Esophagus squamous epithelium (tissue), 5 donors: ENCODE data around the gene HS6ST2. TPM values are rescaled to one million over a fixed set of nuclear protein-coding genes. Genes with fewer than 3 reads are reported as not detected.
"Not testable (repeated sequence)": the region's sequence is repeated elsewhere in the genome, so short reads cannot be mapped to it uniquely, and the experiment has no call there.

ENCODE experiments used
- DNase-seq: peaks from one replicate; lab custom pipeline; 2025; lab: John Stamatoyannopoulos, UW
- H3K27ac ChIP-seq, 4 donors: fragments of 200-600 bp; sonication (generic); one replicate each; pipeline ENCODE4 v1.5.1; 2016 to 2019; ENCODE audit warnings: mild to moderate bottlenecking in 1 of 4
- H3K27me3 ChIP-seq, 4 donors: fragments of 200-600 bp; sonication (generic); 1 replicate in 3 of 4; 2 replicates in 1 of 4; pipeline versions ENCODE4 v1.5.1 to v1.6.0; 2017 to 2021; ENCODE audit warnings: antibody characterized with exemption in 1 of 4
- H3K36me3 ChIP-seq, 3 donors: fragments of 200-600 bp; sonication (generic); one replicate each; pipeline ENCODE4 v1.5.1; 2016 to 2019
- H3K4me1 ChIP-seq, 3 donors: fragments of 200-600 bp; sonication (generic); one replicate each; pipeline ENCODE4 v1.5.1; 2017 to 2019
- H3K4me3 ChIP-seq, 4 donors: fragments of 200-600 bp; sonication (generic); 1 replicate in 3 of 4; 2 replicates in 1 of 4; pipeline ENCODE4 v1.5.1; 2016 to 2019; ENCODE audit warnings: mild to moderate bottlenecking in 2 of 4, moderate library complexity in 1 of 4
- H3K9me3 ChIP-seq, 3 donors: fragments of 200-600 bp; sonication (generic); one replicate each; pipeline ENCODE4 v1.5.1; 2016 to 2019
- CTCF ChIP-seq, 6 experiments: fragments of 450-650 bp in 4 of 6; fragments of 200-600 bp in 2 of 6; sonication (generic) in 2 of 6; IDR thresholded peaks; one replicate each; pipeline ENCODE4 v1.5.1; 2016 to 2019; ENCODE audit warnings: antibody characterized with exemption in 6 of 6, mild to moderate bottlenecking in 4 of 6, moderate library complexity in 4 of 6
- POLR2A ChIP-seq, 4 donors: fragments of 450-650 bp; IDR thresholded peaks; one replicate each; pipeline ENCODE4 v1.6.1; 2017; ENCODE audit warnings: antibody characterized with exemption in 4 of 4, mild to moderate bottlenecking in 4 of 4, moderate library complexity in 3 of 4
- WGBS, 2 donors: methylation state at CpG; one replicate each; pipeline ENCODE4 v1.1.5; 2018; 5-methylcytosine and 5-hydroxymethylcytosine counted together
- intact Hi-C: fragments of 100-400 bp; cut with DNase I; formaldehyde crosslinking; loops from one replicate; pipeline ENCODE4 v1.15.0; 2022
- total RNA-seq, 4 donors: library from RNA; depleted of rRNA; stranded (reverse); fragments of >200 nt; gene quantifications; one replicate each; pipeline ENCODE4 v1.1.0, GENCODE V29; 2016
- donor health status: DM: yes; HTN: yes; CAD: no.

The HS6ST2 gene
- total RNA-seq, 4 donors from 2014 or later: 6.3 to 9.0 (median 7.1) TPM

GRCh38 chrX:132956421-132957210, 1.8 kb downstream of the HS6ST2 start:
- intact Hi-C loops: no loop called here
- H3K27ac ChIP-seq: no peak overlapping the region
- H3K27me3 ChIP-seq: peaks cover 0 to 37% (median 3%) of the 10 kb centered on the region in 4 donors
- DNase-seq: no peak
- H3K4me3 ChIP-seq: peak overlapping the region; percentile 45 to 61 (median 56)
- peaks cover 0 to 40% (median 4%) of the 10 kb centered on the region in 3 donors for H3K4me1 ChIP-seq
- no peak for TF ChIP-seq CTCF (IDR thresholded peaks at IDR 0.05)
- no peak for TF ChIP-seq POLR2A (IDR thresholded peaks at IDR 0.05)
- H3K36me3 ChIP-seq: no peaks in the 10 kb centered on the region
- no peaks in the 10 kb centered on the region for H3K9me3 ChIP-seq
- 1 to 50% methylated on average over 9 to 10 of the region's 83 CpGs for WGBS, 2 donors

GRCh38 chrX:132955690-132956089, 2.7 kb downstream of the HS6ST2 start:
- Histone ChIP-seq H3K27ac (no peak overlapping the region), H3K9me3 (no peaks in the 10 kb centered on the region), H3K27me3 (peaks cover 0 to 37% (median 3%) of the 10 kb centered on the region in 4 donors), H3K4me1 (peaks cover 0 to 40% (median 4%) of the 10 kb centered on the region in 3 donors), H3K36me3 (no peaks in the 10 kb centered on the region), H3K4me3 (peak overlapping the region in 3 of 4 donors; percentile 55 to 61 (median 58))
- WGBS, 2 donors: 33 to 60% methylated on average over 1 of the region's 11 CpGs
- intact Hi-C loops: no loop called here
- TF ChIP-seq POLR2A (IDR thresholded peaks at IDR 0.05): no peak
- no peak for TF ChIP-seq CTCF (IDR thresholded peaks at IDR 0.05)
- no peak for DNase-seq

GRCh38 chrX:132954323-132954722, 4.1 kb downstream of the HS6ST2 start:
- no peak for DNase-seq
- H3K4me1 ChIP-seq: peaks cover 0 to 40% (median 4%) of the 10 kb centered on the region in 3 donors
- no peaks in the 10 kb centered on the region for H3K9me3 ChIP-seq
- H3K27ac ChIP-seq: no peak overlapping the region
- intact Hi-C loops: no loop called here
- TF ChIP-seq POLR2A (IDR thresholded peaks at IDR 0.05): no peak
- TF ChIP-seq CTCF (IDR thresholded peaks at IDR 0.05): no peak
- H3K27me3 ChIP-seq: peaks cover 0 to 30% (median 3%) of the 10 kb centered on the region in 4 donors
- no peaks in the 10 kb centered on the region for H3K36me3 ChIP-seq
- no peak overlapping the region for H3K4me3 ChIP-seq
- 56 to 68% methylated on average over 1 to 3 of the region's 3 CpGs for WGBS, 2 donors

- H3K36me3 ChIP-seq: no peaks in the 10 kb centered on the region
- intact Hi-C loops: no loop called here
- TF ChIP-seq POLR2A (IDR thresholded peaks at IDR 0.05): no peak
- TF ChIP-seq CTCF (IDR thresholded peaks at IDR 0.05): no peak
- no peaks in the 10 kb centered on the region for H3K9me3 ChIP-seq
- 68 to 75% methylated on average over 5 to 7 of the region's 7 CpGs for WGBS, 2 donors
- DNase-seq: no peak
- no peak overlapping the region for H3K4me3 ChIP-seq
- H3K27ac ChIP-seq: no peak overlapping the region
- H3K27me3 ChIP-seq: peaks cover 0 to 20% (median 3%) of the 10 kb centered on the region in 4 donors
- peaks cover 0 to 36% (median 3%) of the 10 kb centered on the region in 3 donors for H3K4me1 ChIP-seq
Measured at GRCh38 chrX:132953354-132953753, 5.1 kb downstream of the HS6ST2 start.

GRCh38 chrX:132948648-132949260, 9.7 kb downstream of the HS6ST2 start:
- TF ChIP-seq POLR2A (IDR thresholded peaks at IDR 0.05) (no peak), CTCF (IDR thresholded peaks at IDR 0.05) (peak in 1 of 6 experiments; percentile 6)
- WGBS, 2 donors: 32 to 55% methylated on average over 4 of the region's 4 CpGs
- no peak for DNase-seq
- intact Hi-C loops: no loop called here
- H3K4me1 ChIP-seq: peaks cover 0 to 4% (median 0%) of the 10 kb centered on the region in 3 donors
- H3K4me3 ChIP-seq: no peak overlapping the region
- no peaks in the 10 kb centered on the region for H3K27me3 ChIP-seq
- H3K27ac ChIP-seq: no peak overlapping the region
- H3K9me3 ChIP-seq: no peaks in the 10 kb centered on the region
- H3K36me3 ChIP-seq: no peaks in the 10 kb centered on the region

- H3K9me3 ChIP-seq, intact Hi-C loops, H3K4me1 ChIP-seq, H3K27ac ChIP-seq, H3K27me3 ChIP-seq, DNase-seq, H3K4me3 ChIP-seq, H3K36me3 ChIP-seq: not testable (repeated sequence)
- WGBS, 2 donors: 80 to 96% methylated on average over 3 of the region's 4 CpGs
Measured at GRCh38 chrX:132945055-132945599, 13.3 kb downstream of the HS6ST2 start.
